Activated CD4-positive, alpha-beta T cell treated with anti-CD3 and anti-CD28 coated beads, Interleukin-2, amount 10 ng/mL, durations not matched to agents 7 days and 5 days (primary cell): ENCODE measurements around the gene AHCYL2. TPM values are rescaled to one million over a fixed set of nuclear protein-coding genes. Genes with fewer than 3 reads are reported as not detected.
A peak's percentile ranks its signal among the peaks of the same experiment; 100 is the strongest.

Experiments used
- CTCF ChIA-PET: fragments of 350-600 bp; sonication (Branson Sonifier 250); formaldehyde crosslinking; loops from one replicate; lab custom pipeline; 2021; ENCODE audit warnings: antibody characterized with exemption; lab: Charles Lee
- POLR2A ChIA-PET: fragments of 350-600 bp; sonication (Branson Sonifier 250); formaldehyde crosslinking; loops from one replicate; lab custom pipeline; 2021; ENCODE audit warnings: antibody characterized with exemption; lab: Charles Lee
- DNase-seq: peaks from one replicate; pipeline ENCODE4 v3.0.0-alpha.2; 2020
- H3K27ac Mint-ChIP-seq: one replicate; pipeline ENCODE4 v1.8.0; 2021; ENCODE audit warnings: mild to moderate bottlenecking, moderate library complexity, mixed read lengths
- H3K27me3 Mint-ChIP-seq: one replicate; pipeline ENCODE4 v1.8.0; 2021; ENCODE audit warnings: mixed read lengths
- H3K36me3 Mint-ChIP-seq: one replicate; pipeline ENCODE4 v1.8.0; 2021; ENCODE audit warnings: low read depth, mixed read lengths
- H3K4me1 Mint-ChIP-seq: one replicate; pipeline ENCODE4 v1.8.0; 2021; ENCODE audit warnings: mixed read lengths
- H3K4me3 Mint-ChIP-seq: one replicate; pipeline ENCODE4 v1.8.0; 2021; ENCODE audit warnings: mild to moderate bottlenecking, moderate library complexity, mixed read lengths
- H3K9me3 Mint-ChIP-seq: one replicate; pipeline ENCODE4 v1.8.0; 2021; ENCODE audit warnings: mixed read lengths
- total RNA-seq, 2 experiments: library from RNA; stranded (reverse); gene quantifications; one replicate each; pipeline ENCODE4 v1.2.3, GENCODE V29; 2021

AHCYL2 gene
- 10 to 100 TPM in 1 of 2 experiments, 1 to 10 TPM in 1; 9.7 to 11.4 TPM for total RNA-seq

DNA sequence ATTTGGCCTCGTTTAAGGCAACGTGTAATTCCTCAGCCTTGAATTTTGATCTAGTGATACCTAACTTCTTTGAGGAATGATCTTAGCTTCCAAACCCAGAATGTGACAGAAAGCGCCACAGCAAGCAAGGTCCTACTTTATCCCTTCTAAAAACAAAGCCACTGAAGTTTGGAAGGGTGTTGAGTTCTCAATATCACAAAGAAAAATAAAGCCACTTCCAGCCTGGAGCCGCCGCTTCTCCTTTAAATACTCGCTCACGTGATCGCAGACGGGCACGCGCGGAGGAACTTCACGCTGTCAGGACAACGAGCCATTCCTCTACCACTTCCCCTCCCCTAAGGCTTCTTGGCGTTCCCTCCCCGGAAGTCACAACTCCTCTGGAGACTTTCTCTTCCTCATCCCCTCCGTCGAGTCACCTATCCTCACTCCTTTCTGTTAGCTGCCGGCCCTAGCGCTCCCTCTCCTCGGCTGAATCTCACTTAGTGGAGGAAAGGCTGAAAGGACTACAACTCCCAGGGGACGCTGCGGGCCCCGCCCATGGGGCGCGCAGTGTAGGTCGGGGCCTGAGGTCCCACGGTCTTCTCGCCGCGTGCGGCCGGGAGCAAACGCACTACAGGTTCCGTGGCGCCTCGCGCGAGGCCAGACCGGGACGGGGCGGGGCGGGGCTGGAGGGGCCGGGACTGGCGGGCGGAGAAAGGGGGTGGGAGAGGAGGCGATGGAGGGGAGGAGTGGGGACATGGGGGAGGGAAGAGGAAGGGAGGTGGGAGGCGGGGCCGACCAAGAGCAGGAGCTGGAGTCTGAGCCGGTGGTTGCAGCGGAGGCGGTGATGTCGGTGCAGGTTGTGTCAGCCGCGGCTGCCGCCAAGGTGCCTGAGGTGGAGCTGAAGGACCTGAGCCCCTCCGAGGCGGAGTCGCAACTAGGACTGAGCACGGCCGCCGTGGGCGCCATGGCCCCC lies at the start of gene AHCYL2:
Gene AHCYL2, plus strand, starts transcription at position 780 of the 955 bp plus-strand sequence.
- Mint-ChIP-seq H3K27me3 (peaks cover 2% of the 10 kb centered on the region), H3K9me3 (no peaks in the 10 kb centered on the region), H3K4me1 (peaks cover 34% of the 10 kb centered on the region), H3K4me3 (peak within 1 kb of the TSS; percentile 89), H3K27ac (peak within 1 kb of the TSS; percentile 95), H3K36me3 (peaks cover 1% of the 10 kb centered on the region)
- peak; percentile 98 for DNase-seq
- POLR2A ChIA-PET: interaction anchor here (0.7 kb wide), 1 partner anchor 285 kb away, joined by 3 read pairs; no protein-coding TSS in a partner anchor
- CTCF ChIA-PET: interaction anchor here (0.7 to 2.8 kb wide), 7 partner anchors 11 to 142 kb away, joined by 3 to 16 read pairs (median 3); no protein-coding TSS in a partner anchor

GRCh38 chr7:129176916-129177710 lies 47.7 kb upstream of the AHCYL2 start:
- no peak for DNase-seq
- Mint-ChIP-seq H3K4me1 (no peaks in the 10 kb centered on the region), H3K4me3 (no peak overlapping the region), H3K27me3 (peaks cover 34% of the 10 kb centered on the region), H3K36me3 (no peaks in the 10 kb centered on the region), H3K27ac (no peak overlapping the region), H3K9me3 (no peaks in the 10 kb centered on the region)
- CTCF ChIA-PET: interaction anchor here (1.0 to 1.6 kb wide), 2 partner anchors 121 to 166 kb away, joined by 3 to 4 read pairs; no protein-coding TSS in a partner anchor
- POLR2A ChIA-PET: no interaction called here

DNA sequence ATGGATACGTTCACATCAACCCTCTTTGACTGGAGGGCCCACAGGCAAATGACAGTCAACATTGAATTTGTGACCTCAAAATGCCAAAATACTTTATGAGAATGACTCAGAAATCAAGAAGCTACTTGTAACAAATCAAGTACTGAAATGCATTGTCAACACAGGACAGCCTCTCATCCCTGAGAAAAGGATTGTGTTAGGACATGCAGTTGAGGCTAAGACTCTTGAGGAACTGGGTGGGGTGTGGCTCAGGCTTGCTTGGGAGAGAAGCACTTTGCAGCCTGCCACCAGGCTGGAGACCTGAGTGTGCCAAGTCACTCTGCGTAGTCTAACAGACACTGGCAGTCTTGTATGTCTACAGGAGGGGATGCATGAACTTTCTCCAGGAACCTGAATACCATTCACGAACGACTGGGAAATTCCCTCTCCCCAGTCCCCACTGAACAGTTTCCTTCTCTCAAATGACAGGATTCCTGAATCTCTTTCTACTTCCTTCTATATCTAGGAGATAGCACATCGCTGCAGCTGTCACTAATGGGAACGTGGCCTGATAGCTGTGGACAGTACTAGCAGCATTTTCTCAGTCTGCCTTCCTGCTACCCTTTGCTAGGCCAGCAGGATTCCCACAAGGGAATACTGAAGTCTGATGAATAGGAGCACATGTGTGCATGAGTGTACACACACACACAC lies 39.7 kb upstream of the AHCYL2 start:
- CTCF ChIA-PET: no interaction called here
- no peaks in the 10 kb centered on the region for H3K36me3 Mint-ChIP-seq

GRCh38 chr7:129186749-129187260 lies 38.0 kb upstream of the AHCYL2 start:
- ChIA-PET POLR2A (no interaction called here), CTCF (interaction anchor here (0.7 kb wide), 1 partner anchor 198 kb away, joined by 3 read pairs; no protein-coding TSS in a partner anchor)
- no peak for DNase-seq
- Mint-ChIP-seq H3K4me3 (no peak overlapping the region), H3K27me3 (peaks cover 48% of the 10 kb centered on the region), H3K27ac (no peak overlapping the region), H3K36me3 (no peaks in the 10 kb centered on the region), H3K9me3 (no peaks in the 10 kb centered on the region), H3K4me1 (peaks cover 4% of the 10 kb centered on the region)

More for the DNA sequence above, 39.7 kb upstream of the AHCYL2 start:
- no peak overlapping the region for H3K4me3 Mint-ChIP-seq
- no peak for DNase-seq
- H3K27ac Mint-ChIP-seq: no peak overlapping the region
- peaks cover 41% of the 10 kb centered on the region for H3K27me3 Mint-ChIP-seq
- no peaks in the 10 kb centered on the region for H3K9me3 Mint-ChIP-seq
- peaks cover 4% of the 10 kb centered on the region for H3K4me1 Mint-ChIP-seq
- POLR2A ChIA-PET: no interaction called here

DNA sequence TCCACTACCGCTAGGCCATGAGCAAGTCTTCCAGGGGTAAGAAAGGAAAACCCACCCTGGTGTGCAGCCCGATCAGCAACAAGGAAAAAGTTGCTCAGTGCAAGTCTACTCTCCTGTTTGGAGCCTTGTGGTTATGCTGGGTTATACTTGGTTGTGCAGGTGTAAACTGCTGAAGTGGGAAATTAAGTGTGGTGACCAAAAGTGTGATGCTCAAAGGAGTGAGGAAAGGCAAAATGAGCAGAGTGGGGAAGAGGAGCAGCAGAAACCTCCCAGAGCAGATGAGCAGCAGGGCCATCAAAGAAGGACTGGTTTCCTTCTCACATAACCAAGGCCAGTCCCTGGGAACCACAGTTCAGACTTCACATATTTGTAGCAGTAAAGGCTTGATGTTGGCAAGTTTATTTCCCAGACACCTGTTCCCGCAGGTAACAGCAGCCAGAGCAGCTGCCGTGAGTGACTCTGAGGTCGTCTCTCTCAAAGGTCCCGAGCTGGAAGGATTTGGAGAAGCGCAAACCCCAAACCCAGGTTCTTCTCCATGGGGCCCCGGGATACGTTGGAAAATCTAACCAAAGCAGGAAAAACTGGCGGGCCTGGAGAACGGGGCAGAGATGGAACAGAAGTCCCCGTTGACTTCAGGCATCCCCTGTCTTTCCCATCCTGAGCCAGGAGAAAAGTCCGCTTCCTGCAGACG lies 37.0 kb upstream of the AHCYL2 start:
- peaks cover 55% of the 10 kb centered on the region for H3K27me3 Mint-ChIP-seq
- no peak for DNase-seq
- H3K9me3 Mint-ChIP-seq: no peaks in the 10 kb centered on the region
- CTCF ChIA-PET: no interaction called here
- H3K36me3 Mint-ChIP-seq: no peaks in the 10 kb centered on the region
- peaks cover 4% of the 10 kb centered on the region for H3K4me1 Mint-ChIP-seq
- POLR2A ChIA-PET: no interaction called here
- H3K4me3 Mint-ChIP-seq: peak overlapping the region; percentile 2
- no peak overlapping the region for H3K27ac Mint-ChIP-seq

GRCh38 chr7:129188372-129188891 lies 36.4 kb upstream of the AHCYL2 start, which contains the start of gene SMO:
SMO (plus strand) TSS chr7:129188633; CDS start chr7:129189152, 519 bp downstream.
- POLR2A ChIA-PET: no interaction called here
- peaks cover 4% of the 10 kb centered on the region for H3K4me1 Mint-ChIP-seq
- no peak for DNase-seq

GRCh38 chr7:129188892-129189660 lies 35.8 kb upstream of the AHCYL2 start:
- Mint-ChIP-seq H3K9me3 (no peaks in the 10 kb centered on the region), H3K4me3 (peak overlapping the region; percentile 35), H3K36me3 (no peaks in the 10 kb centered on the region), H3K27ac (no peak overlapping the region), H3K27me3 (peaks cover 55% of the 10 kb centered on the region), H3K4me1 (peaks cover 4% of the 10 kb centered on the region)
- no peak for DNase-seq
- ChIA-PET CTCF (interaction anchor here (0.9 to 1.3 kb wide), 2 partner anchors 12 to 30 kb away, joined by 3 read pairs; no protein-coding TSS in a partner anchor), POLR2A (no interaction called here)

More at GRCh38 chr7:129188372-129188891, 36.4 kb upstream of the AHCYL2 start, which contains the start of gene SMO:
- Mint-ChIP-seq H3K36me3 (no peaks in the 10 kb centered on the region), H3K4me3 (peak within 1 kb of the TSS; percentile 35), H3K27me3 (peaks cover 55% of the 10 kb centered on the region), H3K27ac (no peak within 1 kb of the TSS), H3K9me3 (no peaks in the 10 kb centered on the region)
- CTCF ChIA-PET: no interaction called here

GRCh38 chr7:129189661-129190310 lies 35.0 kb upstream of the AHCYL2 start:
- no peaks in the 10 kb centered on the region for H3K9me3 Mint-ChIP-seq
- no peaks in the 10 kb centered on the region for H3K36me3 Mint-ChIP-seq
- peak overlapping the region; percentile 14 for H3K27ac Mint-ChIP-seq
- H3K4me1 Mint-ChIP-seq: peaks cover 4% of the 10 kb centered on the region
- ChIA-PET POLR2A (no interaction called here), CTCF (interaction anchor here (0.9 to 1.4 kb wide), 3 partner anchors 11 to 29 kb away, joined by 3 to 4 read pairs (median 3); no protein-coding TSS in a partner anchor)
- no peak for DNase-seq
- peaks cover 55% of the 10 kb centered on the region for H3K27me3 Mint-ChIP-seq
- peak overlapping the region; percentile 35 for H3K4me3 Mint-ChIP-seq

GRCh38 chr7:129191272-129191671 lies 33.6 kb upstream of the AHCYL2 start:
- Mint-ChIP-seq H3K4me1 (peaks cover 4% of the 10 kb centered on the region), H3K27me3 (peaks cover 52% of the 10 kb centered on the region), H3K9me3 (no peaks in the 10 kb centered on the region), H3K4me3 (no peak overlapping the region), H3K36me3 (no peaks in the 10 kb centered on the region), H3K27ac (no peak overlapping the region)
- POLR2A ChIA-PET: no interaction called here
- DNase-seq: no peak
- CTCF ChIA-PET: interaction anchor here (0.8 to 1.4 kb wide), 4 partner anchors 18 to 137 kb away, joined by 3 to 4 read pairs (median 3); no protein-coding TSS in a partner anchor

- no peak for DNase-seq
- CTCF ChIA-PET: interaction anchor here (0.7 to 1.5 kb wide), 2 partner anchors 24 to 30 kb away, joined by 3 read pairs; no protein-coding TSS in a partner anchor
- Mint-ChIP-seq H3K36me3 (no peaks in the 10 kb centered on the region), H3K27ac (no peak overlapping the region), H3K9me3 (no peaks in the 10 kb centered on the region), H3K4me1 (no peaks in the 10 kb centered on the region), H3K4me3 (no peak overlapping the region), H3K27me3 (peaks cover 38% of the 10 kb centered on the region)
- POLR2A ChIA-PET: no interaction called here
Observed at GRCh38 chr7:129193892-129194291, 30.9 kb upstream of the AHCYL2 start.
